Measurements from ENCODE around the gene RPS6KB2.

DNA sequence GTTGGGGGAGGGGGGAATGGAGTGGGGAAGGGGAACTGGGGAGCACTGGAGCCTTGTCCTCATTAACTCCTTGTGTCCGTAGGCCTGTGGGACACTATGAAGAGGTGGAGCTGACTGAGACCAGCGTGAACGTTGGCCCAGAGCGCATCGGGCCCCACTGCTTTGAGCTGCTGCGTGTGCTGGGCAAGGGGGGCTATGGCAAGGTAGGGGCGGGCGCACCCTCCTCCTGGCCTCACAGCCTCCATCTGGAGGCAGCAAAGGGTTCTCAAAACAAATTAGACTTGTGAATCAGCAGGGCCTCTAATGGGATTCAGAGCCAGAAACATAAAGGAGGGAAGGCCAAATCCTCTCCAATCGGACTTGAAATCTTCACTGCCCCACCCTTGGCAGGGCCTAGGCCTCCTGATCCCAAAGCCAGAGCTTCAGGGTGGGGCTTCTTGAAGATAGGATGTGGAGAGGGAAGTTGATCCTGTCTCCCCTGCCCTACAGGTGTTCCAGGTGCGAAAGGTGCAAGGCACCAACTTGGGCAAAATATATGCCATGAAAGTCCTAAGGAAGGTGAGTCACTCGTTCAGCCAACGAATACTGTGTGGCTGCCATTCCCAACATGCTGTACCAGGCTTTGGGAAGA, 859 bp downstream of the RPS6KB2 start:
- TF ChIP-seq, protein P1, sequence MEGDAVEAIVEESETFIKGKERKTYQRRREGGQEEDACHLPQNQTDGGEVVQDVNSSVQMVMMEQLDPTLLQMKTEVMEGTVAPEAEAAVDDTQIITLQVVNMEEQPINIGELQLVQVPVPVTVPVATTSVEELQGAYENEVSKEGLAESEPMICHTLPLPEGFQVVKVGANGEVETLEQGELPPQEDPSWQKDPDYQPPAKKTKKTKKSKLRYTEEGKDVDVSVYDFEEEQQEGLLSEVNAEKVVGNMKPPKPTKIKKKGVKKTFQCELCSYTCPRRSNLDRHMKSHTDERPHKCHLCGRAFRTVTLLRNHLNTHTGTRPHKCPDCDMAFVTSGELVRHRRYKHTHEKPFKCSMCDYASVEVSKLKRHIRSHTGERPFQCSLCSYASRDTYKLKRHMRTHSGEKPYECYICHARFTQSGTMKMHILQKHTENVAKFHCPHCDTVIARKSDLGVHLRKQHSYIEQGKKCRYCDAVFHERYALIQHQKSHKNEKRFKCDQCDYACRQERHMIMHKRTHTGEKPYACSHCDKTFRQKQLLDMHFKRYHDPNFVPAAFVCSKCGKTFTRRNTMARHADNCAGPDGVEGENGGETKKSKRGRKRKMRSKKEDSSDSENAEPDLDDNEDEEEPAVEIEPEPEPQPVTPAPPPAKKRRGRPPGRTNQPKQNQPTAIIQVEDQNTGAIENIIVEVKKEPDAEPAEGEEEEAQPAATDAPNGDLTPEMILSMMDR (IDR thresholded peaks at IDR 0.05): no peak
- no peak for TF ChIP-seq POLR2A (IDR thresholded peaks at IDR 0.05)
